ENCODE data around the gene CACNA2D3. TPM values are rescaled to one million over a fixed set of nuclear protein-coding genes. Genes with fewer than 3 reads are reported as not detected.

Gene CACNA2D3
- total RNA-seq, 1 donor from 2014 or later: 1.3 TPM

GRCh38 chr3:54827056-54827687 is 704.8 kb downstream of the CACNA2D3 start:
- DNase-seq (ENCODE audit: low read depth): no peak
- no peak for TF ChIP-seq CTCF (conservative IDR thresholded peaks at IDR 0.05; ENCODE audit: low read depth, low read length)

GRCh38 chr3:54827776-54828175 is 705.4 kb downstream of the CACNA2D3 start:
- no peak for TF ChIP-seq CTCF (conservative IDR thresholded peaks at IDR 0.05; ENCODE audit: low read depth, low read length)
- DNase-seq (ENCODE audit: low read depth): no peak
- H3K4me3 ChIP-seq (ENCODE audit: low read depth, low read length): no peak overlapping the region

More at GRCh38 chr3:54827056-54827687, 704.8 kb downstream of the CACNA2D3 start:
- H3K4me3 ChIP-seq (ENCODE audit: low read depth, low read length): no peak overlapping the region

GRCh38 chr3:54830658-54831057 is 708.3 kb downstream of the CACNA2D3 start:
- DNase-seq (ENCODE audit: low read depth): no peak
- peak; percentile 65 for TF ChIP-seq CTCF (conservative IDR thresholded peaks at IDR 0.05; ENCODE audit: low read depth, low read length)

GRCh38 chr3:54831112-54831511 is 708.8 kb downstream of the CACNA2D3 start:
- no peak for DNase-seq (ENCODE audit: low read depth)
- TF ChIP-seq CTCF (conservative IDR thresholded peaks at IDR 0.05; ENCODE audit: low read depth, low read length): no peak
- no peak overlapping the region for H3K4me3 ChIP-seq (ENCODE audit: low read depth, low read length)

More at GRCh38 chr3:54830658-54831057, 708.3 kb downstream of the CACNA2D3 start:
- no peak overlapping the region for H3K4me3 ChIP-seq (ENCODE audit: low read depth, low read length)

GRCh38 chr3:54832876-54833275 is 710.5 kb downstream of the CACNA2D3 start:
- no peak for DNase-seq (ENCODE audit: low read depth)
- TF ChIP-seq CTCF (conservative IDR thresholded peaks at IDR 0.05; ENCODE audit: low read depth, low read length): no peak
- H3K4me3 ChIP-seq (ENCODE audit: low read depth, low read length): no peak overlapping the region

GRCh38 chr3:54835701-54836100 is 713.3 kb downstream of the CACNA2D3 start:
- DNase-seq (ENCODE audit: low read depth): no peak
- no peak for TF ChIP-seq CTCF (conservative IDR thresholded peaks at IDR 0.05; ENCODE audit: low read depth, low read length)
- no peak overlapping the region for H3K4me3 ChIP-seq (ENCODE audit: low read depth, low read length)

- no peak for TF ChIP-seq CTCF (conservative IDR thresholded peaks at IDR 0.05; ENCODE audit: low read depth, low read length)
- DNase-seq (ENCODE audit: low read depth): no peak
Measured at GRCh38 chr3:54836871-54837270, 714.5 kb downstream of the CACNA2D3 start.

More at GRCh38 chr3:54836871-54837270, 714.5 kb downstream of the CACNA2D3 start:
- no peak overlapping the region for H3K4me3 ChIP-seq (ENCODE audit: low read depth, low read length)

Measured in epithelial cell of proximal tubule (primary cell).